OCI-LY3 (cell line): ENCODE data around the gene CACNA2D2.

ENCODE experiments used
- EZH2phosphoT487 ChIP-seq: fragments of 200-600 bp; shearing (Covaris generic); IDR thresholded peaks from 2 replicates; pipeline ENCODE4 v1.6.1; 2018; ENCODE audit warnings: antibody characterized with exemption, mixed run types, low read depth
- TF ChIP-seq, protein P1 (sequence below): fragments of 200-600, 300-600 bp; sonication (generic); IDR thresholded peaks from 2 replicates; pipeline ENCODE4 v1.5.1; 2014; ENCODE audit warnings: antibody characterized with exemption, low read length, low read depth

DNA sequence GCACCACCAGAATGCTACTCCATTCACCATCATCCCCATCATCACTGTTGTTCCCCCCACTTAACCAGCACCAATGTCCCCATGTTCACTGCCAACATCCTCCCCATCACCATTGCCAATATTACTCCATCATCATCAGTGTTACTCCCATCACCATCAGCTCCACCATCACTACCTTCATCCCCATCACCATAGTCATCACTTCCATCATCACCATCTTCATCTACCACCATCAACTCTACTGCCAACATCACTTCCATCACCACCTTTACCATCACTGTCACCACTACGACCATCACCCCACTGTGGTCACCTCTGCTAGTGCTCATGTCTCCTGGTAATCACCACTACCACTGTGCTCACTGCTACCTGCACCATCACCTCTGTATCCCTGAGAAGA, 96.9 kb downstream of the CACNA2D2 start:
- TF ChIP-seq, protein P1, sequence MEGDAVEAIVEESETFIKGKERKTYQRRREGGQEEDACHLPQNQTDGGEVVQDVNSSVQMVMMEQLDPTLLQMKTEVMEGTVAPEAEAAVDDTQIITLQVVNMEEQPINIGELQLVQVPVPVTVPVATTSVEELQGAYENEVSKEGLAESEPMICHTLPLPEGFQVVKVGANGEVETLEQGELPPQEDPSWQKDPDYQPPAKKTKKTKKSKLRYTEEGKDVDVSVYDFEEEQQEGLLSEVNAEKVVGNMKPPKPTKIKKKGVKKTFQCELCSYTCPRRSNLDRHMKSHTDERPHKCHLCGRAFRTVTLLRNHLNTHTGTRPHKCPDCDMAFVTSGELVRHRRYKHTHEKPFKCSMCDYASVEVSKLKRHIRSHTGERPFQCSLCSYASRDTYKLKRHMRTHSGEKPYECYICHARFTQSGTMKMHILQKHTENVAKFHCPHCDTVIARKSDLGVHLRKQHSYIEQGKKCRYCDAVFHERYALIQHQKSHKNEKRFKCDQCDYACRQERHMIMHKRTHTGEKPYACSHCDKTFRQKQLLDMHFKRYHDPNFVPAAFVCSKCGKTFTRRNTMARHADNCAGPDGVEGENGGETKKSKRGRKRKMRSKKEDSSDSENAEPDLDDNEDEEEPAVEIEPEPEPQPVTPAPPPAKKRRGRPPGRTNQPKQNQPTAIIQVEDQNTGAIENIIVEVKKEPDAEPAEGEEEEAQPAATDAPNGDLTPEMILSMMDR: no peak
- no peak for TF ChIP-seq EZH2phosphoT487
